ENCODE measurements around the gene PTPRD. TPM values are rescaled to one million over a fixed set of nuclear protein-coding genes. Genes with fewer than 3 reads are reported as not detected.
"Not testable (repeated sequence)": the region's sequence is repeated elsewhere in the genome, so short reads cannot be mapped to it uniquely, and the experiment has no call there.

Gene PTPRD
- total RNA-seq, 3 donors from 2014 or later (not counting 1 experiment from before 2014, with no cell fraction given): 0.05 to 0.68 TPM; not detected in 1

GRCh38 chr9:9108641-9109040 lies 1504.2 kb downstream of the PTPRD start:
- 19% methylated on average over 2 of the region's 3 CpGs for WGBS (ENCODE audit: insufficient coverage)
- intact Hi-C loops (cut with micrococcal nuclease): no loop called here
- ATAC-seq (no peak), DNase-seq (no peak)
- TF ChIP-seq CTCF (IDR thresholded peaks at IDR 0.05): no peak
- H3K36me3 ChIP-seq (ENCODE audit: control insufficient read depth, insufficient read depth, low read length): no peaks in the 10 kb centered on the region
- H3K36me3 Mint-ChIP-seq: no peaks in the 10 kb centered on the region
- no peaks in the 10 kb centered on the region for H3K27me3 Mint-ChIP-seq (ENCODE audit: low read depth in 2 of 2)
- H3K9me3 Mint-ChIP-seq: peaks cover 10 to 12% of the 10 kb centered on the region in 2 donors
- no peaks in the 10 kb centered on the region for H3K4me1 ChIP-seq (ENCODE audit: control insufficient read depth, insufficient read depth, low read length)
- H3K4me3 Mint-ChIP-seq: no peak overlapping the region
- no peaks in the 10 kb centered on the region for H3K9me3 ChIP-seq (ENCODE audit: control insufficient read depth, insufficient read depth, low read length)
- no peak overlapping the region for H3K27ac ChIP-seq (ENCODE audit: low read length)
- no peaks in the 10 kb centered on the region for H3K27me3 ChIP-seq (ENCODE audit: control insufficient read depth, insufficient read depth, low read length)
- no peak overlapping the region for H3K27ac Mint-ChIP-seq
- no peaks in the 10 kb centered on the region for H3K4me1 Mint-ChIP-seq
- H3K4me3 ChIP-seq (ENCODE audit: low read length): no peak overlapping the region

GRCh38 chr9:9102295-9102694 lies 1510.5 kb downstream of the PTPRD start:
- intact Hi-C loops (cut with micrococcal nuclease): no loop called here
- no peaks in the 10 kb centered on the region for H3K9me3 ChIP-seq (ENCODE audit: control insufficient read depth, insufficient read depth, low read length)
- Mint-ChIP-seq H3K27ac (no peak overlapping the region), H3K9me3 (peaks cover 3 to 9% of the 10 kb centered on the region in 2 donors), H3K36me3 (no peaks in the 10 kb centered on the region), H3K4me3 (no peak overlapping the region), H3K27me3 (ENCODE audit: low read depth in 2 of 2) (no peaks in the 10 kb centered on the region), H3K4me1 (no peaks in the 10 kb centered on the region)
- H3K27me3 ChIP-seq (ENCODE audit: control insufficient read depth, insufficient read depth, low read length): no peaks in the 10 kb centered on the region
- H3K36me3 ChIP-seq (ENCODE audit: control insufficient read depth, insufficient read depth, low read length): no peaks in the 10 kb centered on the region
- no peak for TF ChIP-seq CTCF (IDR thresholded peaks at IDR 0.05)
- 29% methylated on average over 7 of the region's 7 CpGs for WGBS (ENCODE audit: insufficient coverage)
- H3K27ac ChIP-seq (ENCODE audit: low read length): no peak overlapping the region
- no peak for DNase-seq
- H3K4me3 ChIP-seq (ENCODE audit: low read length): no peak overlapping the region
- no peaks in the 10 kb centered on the region for H3K4me1 ChIP-seq (ENCODE audit: control insufficient read depth, insufficient read depth, low read length)
- no peak for ATAC-seq

GRCh38 chr9:9100070-9100469 lies 1512.7 kb downstream of the PTPRD start:
- Histone ChIP-seq H3K27ac (ENCODE audit: low read length) (no peak overlapping the region), H3K36me3 (ENCODE audit: control insufficient read depth, insufficient read depth, low read length) (no peaks in the 10 kb centered on the region), H3K4me3 (ENCODE audit: low read length) (no peak overlapping the region), H3K9me3 (ENCODE audit: control insufficient read depth, insufficient read depth, low read length) (no peaks in the 10 kb centered on the region), H3K27me3 (ENCODE audit: control insufficient read depth, insufficient read depth, low read length) (no peaks in the 10 kb centered on the region), H3K4me1 (ENCODE audit: control insufficient read depth, insufficient read depth, low read length) (no peaks in the 10 kb centered on the region)
- Mint-ChIP-seq H3K27ac (no peak overlapping the region), H3K4me1 (no peaks in the 10 kb centered on the region), H3K36me3 (no peaks in the 10 kb centered on the region), H3K9me3 (peaks cover 8 to 9% of the 10 kb centered on the region in 2 donors), H3K27me3 (ENCODE audit: low read depth in 2 of 2) (no peaks in the 10 kb centered on the region), H3K4me3 (no peak overlapping the region)
- DNase-seq (no peak), ATAC-seq (no peak)
- intact Hi-C loops (cut with micrococcal nuclease): no loop called here
- TF ChIP-seq CTCF (IDR thresholded peaks at IDR 0.05): no peak

GRCh38 chr9:9099646-9100045 lies 1513.2 kb downstream of the PTPRD start:
- no CpG with 5 or more reads among the region's 3 CpGs for WGBS (ENCODE audit: insufficient coverage)

GRCh38 chr9:9097254-9097653 lies 1515.5 kb downstream of the PTPRD start:
- H3K36me3 Mint-ChIP-seq; H3K4me1 ChIP-seq (ENCODE audit: control insufficient read depth, insufficient read depth, low read length); H3K27ac Mint-ChIP-seq; ATAC-seq; H3K27me3 ChIP-seq (ENCODE audit: control insufficient read depth, insufficient read depth, low read length); DNase-seq; H3K4me3 ChIP-seq (ENCODE audit: low read length); H3K4me3 Mint-ChIP-seq; H3K27ac ChIP-seq (ENCODE audit: low read length); H3K4me1 Mint-ChIP-seq; H3K36me3 ChIP-seq (ENCODE audit: control insufficient read depth, insufficient read depth, low read length); H3K9me3 ChIP-seq (ENCODE audit: control insufficient read depth, insufficient read depth, low read length); intact Hi-C loops (cut with micrococcal nuclease); H3K27me3 Mint-ChIP-seq (ENCODE audit: low read depth in 2 of 2): not testable (repeated sequence)
- H3K9me3 Mint-ChIP-seq: peaks cover 9 to 11% of the 10 kb centered on the region in 2 donors
- WGBS (ENCODE audit: insufficient coverage): 88% methylated on average over 6 of the region's 6 CpGs

More at GRCh38 chr9:9099646-9100045, 1513.2 kb downstream of the PTPRD start:
- Histone ChIP-seq H3K4me3 (ENCODE audit: low read length) (no peak overlapping the region), H3K27ac (ENCODE audit: low read length) (no peak overlapping the region), H3K9me3 (ENCODE audit: control insufficient read depth, insufficient read depth, low read length) (no peaks in the 10 kb centered on the region), H3K27me3 (ENCODE audit: control insufficient read depth, insufficient read depth, low read length) (no peaks in the 10 kb centered on the region), H3K36me3 (ENCODE audit: control insufficient read depth, insufficient read depth, low read length) (no peaks in the 10 kb centered on the region), H3K4me1 (ENCODE audit: control insufficient read depth, insufficient read depth, low read length) (no peaks in the 10 kb centered on the region)
- intact Hi-C loops (cut with micrococcal nuclease): no loop called here
- no peak overlapping the region for H3K4me3 Mint-ChIP-seq
- no peaks in the 10 kb centered on the region for H3K36me3 Mint-ChIP-seq
- H3K27ac Mint-ChIP-seq: no peak overlapping the region
- ATAC-seq: no peak
- H3K9me3 Mint-ChIP-seq: peaks cover 7 to 9% of the 10 kb centered on the region in 2 donors
- no peaks in the 10 kb centered on the region for H3K27me3 Mint-ChIP-seq (ENCODE audit: low read depth in 2 of 2)
- no peak for DNase-seq
- no peaks in the 10 kb centered on the region for H3K4me1 Mint-ChIP-seq
- TF ChIP-seq CTCF (IDR thresholded peaks at IDR 0.05): no peak
